Stimulated activated naive CD8-positive, alpha-beta T cell treated with anti-CD3 and anti-CD28 coated beads, Interleukin-15, amount 100 ng/mL, for 72 hours (primary cell): ENCODE results near the gene GOLIM4.

Source experiments
- ATAC-seq: fragments of 150-1000 bp; cut with Tn5 transposase; 2 replicates; pipeline ENCODE4 v1.10.0; 2021; ENCODE audit warnings: mild to moderate bottlenecking, moderate library complexity
- DNase-seq, 2 donors: peaks; one replicate each; pipeline ENCODE4 v3.0.0; 2021 to 2022
- H3K27ac Mint-ChIP-seq, 2 donors: one replicate each; pipeline ENCODE4 v1.8.0; 2022; ENCODE audit warnings: mild to moderate bottlenecking in 2 of 2, mixed read lengths in 2 of 2, moderate library complexity in 2 of 2
- H3K27me3 Mint-ChIP-seq: one replicate; pipeline ENCODE4 v1.8.0; 2022; ENCODE audit warnings: mixed read lengths
- H3K4me1 Mint-ChIP-seq: one replicate; pipeline ENCODE4 v1.8.0; 2022; ENCODE audit warnings: mild to moderate bottlenecking, mixed read lengths
- H3K4me3 Mint-ChIP-seq, 2 donors: one replicate each; pipeline ENCODE4 v1.8.0; 2022; ENCODE audit warnings: mild to moderate bottlenecking in 2 of 2, mixed read lengths in 2 of 2, moderate library complexity in 1 of 2
- H3K9me3 Mint-ChIP-seq, 2 donors: one replicate each; pipeline ENCODE4 v1.8.0; 2022; ENCODE audit warnings: mixed read lengths in 2 of 2

The GOLIM4 gene

GRCh38 chr3:168116279-168116678 lies 20.6 kb upstream of the GOLIM4 start:
- no peaks in the 10 kb centered on the region for H3K4me1 Mint-ChIP-seq
- DNase-seq (no peak), ATAC-seq (no peak)
- H3K27ac Mint-ChIP-seq, result no peak overlapping the region
- no peaks in the 10 kb centered on the region for H3K27me3 Mint-ChIP-seq
- no peak overlapping the region for H3K4me3 Mint-ChIP-seq
- no peaks in the 10 kb centered on the region for H3K9me3 Mint-ChIP-seq

- Mint-ChIP-seq H3K27me3 (no peaks in the 10 kb centered on the region), H3K27ac (no peak overlapping the region), H3K4me3 (no peak overlapping the region), H3K9me3 (no peaks in the 10 kb centered on the region), H3K4me1 (no peaks in the 10 kb centered on the region)
- ATAC-seq (no peak), DNase-seq (no peak)
These were observed 18.1 kb upstream of the GOLIM4 start for GRCh38 chr3:168113848-168114247.

GRCh38 chr3:168112894-168113293 lies 17.2 kb upstream of the GOLIM4 start:
- ATAC-seq, result no peak
- H3K9me3 Mint-ChIP-seq, result no peaks in the 10 kb centered on the region
- no peak for DNase-seq
- no peak overlapping the region for H3K27ac Mint-ChIP-seq
- no peaks in the 10 kb centered on the region for H3K27me3 Mint-ChIP-seq
- no peaks in the 10 kb centered on the region for H3K4me1 Mint-ChIP-seq
- no peak overlapping the region for H3K4me3 Mint-ChIP-seq

GRCh38 chr3:168104361-168104760 lies 8.6 kb upstream of the GOLIM4 start:
- Mint-ChIP-seq H3K4me1 (no peaks in the 10 kb centered on the region), H3K27ac (no peak overlapping the region), H3K9me3 (peaks cover 11 to 15% of the 10 kb centered on the region in 2 donors)

DNA sequence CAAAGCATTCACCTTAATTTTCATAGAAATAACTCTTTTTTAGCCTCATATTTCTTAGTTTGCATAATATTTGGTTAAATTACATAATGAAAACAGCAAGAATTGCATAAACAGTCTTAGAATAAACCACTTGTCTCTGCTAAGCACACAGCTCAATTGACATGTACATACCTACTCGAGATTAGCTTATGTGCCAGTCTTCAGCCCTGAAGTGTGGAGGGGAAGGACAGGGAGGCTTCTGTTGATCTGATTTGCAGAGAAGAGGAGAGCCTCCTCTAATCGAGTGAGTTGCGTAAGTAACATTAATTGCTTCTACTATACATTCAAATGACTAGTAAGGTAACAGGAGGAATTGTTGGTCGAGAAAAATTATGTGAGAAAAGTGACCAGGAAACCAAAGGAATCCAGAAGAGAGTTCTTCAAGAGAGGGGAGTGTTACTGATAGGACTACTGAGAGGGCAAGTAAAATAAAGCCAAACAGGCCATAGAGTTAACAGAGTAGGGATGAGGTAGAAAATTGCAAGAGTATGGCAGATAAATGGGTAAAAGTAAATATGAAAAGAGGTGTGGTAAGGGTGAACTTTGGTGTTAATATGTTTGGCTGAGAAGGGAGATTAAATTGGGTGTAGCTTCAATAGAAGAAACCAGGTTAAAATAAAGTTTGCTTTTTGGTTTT lies 7.1 kb upstream of the GOLIM4 start:
- H3K4me3 Mint-ChIP-seq, result no peak overlapping the region
- DNase-seq (no peak), ATAC-seq (no peak)
- no peaks in the 10 kb centered on the region for H3K4me1 Mint-ChIP-seq
- H3K27ac Mint-ChIP-seq, result no peak overlapping the region
- peaks cover 15% of the 10 kb centered on the region for H3K27me3 Mint-ChIP-seq
- H3K9me3 Mint-ChIP-seq, result peaks cover 11 to 15% of the 10 kb centered on the region in 2 donors

More at GRCh38 chr3:168104361-168104760, 8.6 kb upstream of the GOLIM4 start:
- Mint-ChIP-seq H3K27me3 (peaks cover 11% of the 10 kb centered on the region), H3K4me3 (no peak overlapping the region)
- ATAC-seq, result no peak
- no peak for DNase-seq

DNA sequence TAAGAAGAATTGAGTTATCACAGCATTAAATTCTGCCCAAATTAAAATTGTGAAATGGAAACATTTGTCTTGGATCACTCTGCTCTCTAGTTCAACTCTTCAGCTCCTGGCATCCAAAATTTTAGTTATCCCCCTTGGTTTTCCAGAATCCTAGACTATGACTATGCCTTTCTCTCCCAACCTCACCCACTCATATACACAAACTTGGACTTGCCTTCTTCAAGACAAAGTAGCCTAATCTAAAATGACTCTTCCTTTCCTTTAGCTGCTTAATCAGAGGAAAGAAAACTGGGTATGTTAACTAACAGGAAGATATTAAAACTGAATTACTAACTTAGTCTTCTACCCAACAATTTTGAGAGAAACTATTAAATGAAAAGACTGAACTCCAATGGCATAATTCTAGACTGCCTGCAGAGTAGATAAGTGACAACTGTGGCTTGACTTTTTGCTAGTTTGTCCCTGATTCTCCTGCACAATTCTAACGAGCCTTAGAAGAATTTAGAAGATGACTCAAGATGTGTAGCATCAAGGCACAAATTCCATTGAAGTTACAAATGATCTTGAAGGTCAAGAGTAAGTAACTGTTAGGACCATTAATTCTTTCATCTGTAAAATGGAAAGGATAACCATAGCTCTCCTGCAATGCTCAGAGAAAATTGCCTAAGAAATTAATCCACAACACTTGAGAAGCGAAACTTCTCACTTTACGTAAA lies 5.2 kb upstream of the GOLIM4 start:
- Mint-ChIP-seq H3K4me3 (no peak overlapping the region), H3K27me3 (peaks cover 25% of the 10 kb centered on the region), H3K4me1 (no peaks in the 10 kb centered on the region), H3K9me3 (peaks cover 3 to 5% of the 10 kb centered on the region in 2 donors), H3K27ac (peak overlapping the region in 1 of 2 donors; percentile 69)
- ATAC-seq, result no peak
- no peak for DNase-seq

DNA sequence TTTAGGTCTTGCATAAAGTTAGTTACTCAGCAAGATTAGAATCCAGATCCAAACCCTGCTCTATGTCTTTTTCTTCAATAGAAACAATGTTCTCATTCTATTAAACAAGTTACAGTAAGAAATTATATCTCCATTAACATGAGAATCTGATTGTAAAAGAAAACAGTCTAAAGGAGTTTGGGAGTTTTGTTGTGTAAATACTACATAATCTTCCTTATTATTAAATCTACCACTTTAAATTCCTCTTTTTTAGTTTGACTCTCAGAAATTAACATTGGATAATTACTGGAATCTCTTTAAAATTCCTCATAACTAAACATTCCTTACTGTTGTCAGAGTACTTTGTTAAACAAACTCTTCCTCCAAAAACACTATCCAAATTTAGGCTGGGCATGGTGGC lies 1.7 kb upstream of the GOLIM4 start:
- Mint-ChIP-seq H3K4me1 (peaks cover 6% of the 10 kb centered on the region), H3K27me3 (peaks cover 55% of the 10 kb centered on the region), H3K27ac (no peak overlapping the region), H3K9me3 (no peaks in the 10 kb centered on the region), H3K4me3 (no peak overlapping the region)
- DNase-seq (no peak), ATAC-seq (no peak)

DNA sequence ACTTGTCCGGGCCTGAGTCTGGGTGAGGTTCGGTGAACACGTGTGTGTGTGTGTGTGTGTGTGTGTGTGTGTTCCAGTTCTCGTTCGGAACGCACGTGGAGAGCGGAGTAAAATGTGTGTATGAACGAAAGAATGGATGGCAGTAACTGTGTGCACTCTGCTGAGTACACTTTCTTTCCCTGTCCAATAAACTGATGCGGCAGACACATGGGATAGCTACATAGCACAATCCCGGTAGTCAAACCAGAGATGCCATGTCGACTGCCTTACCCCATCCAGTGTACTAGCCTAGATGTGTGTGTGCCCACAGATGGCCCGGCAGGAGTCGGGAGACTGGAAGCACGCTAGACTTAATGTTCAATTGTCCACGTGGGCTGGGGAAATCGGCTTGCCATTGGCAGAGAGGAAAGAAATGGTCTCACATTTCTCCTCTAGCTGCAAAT lies 507 bp upstream of the GOLIM4 start:
- H3K27ac Mint-ChIP-seq, result peak overlapping the region in 1 of 2 donors; percentile 68
- no peaks in the 10 kb centered on the region for H3K9me3 Mint-ChIP-seq
- DNase-seq (no peak), ATAC-seq (no peak)
- H3K4me3 Mint-ChIP-seq, result peak overlapping the region; percentile 87 to 94
- peaks cover 6% of the 10 kb centered on the region for H3K4me1 Mint-ChIP-seq
- H3K27me3 Mint-ChIP-seq, result peaks cover 66% of the 10 kb centered on the region

GRCh38 chr3:168094877-168095610 lies 680 bp downstream of the GOLIM4 start:
- peaks cover 69% of the 10 kb centered on the region for H3K27me3 Mint-ChIP-seq
- H3K4me3 Mint-ChIP-seq, result peak overlapping the region; percentile 87 to 94
- H3K4me1 Mint-ChIP-seq, result peaks cover 6% of the 10 kb centered on the region
- ATAC-seq, result peak; percentile 69
- no peaks in the 10 kb centered on the region for H3K9me3 Mint-ChIP-seq
- no peak overlapping the region for H3K27ac Mint-ChIP-seq
- peak; percentile 52 to 61 for DNase-seq

GRCh38 chr3:168094580-168094876 lies 1.2 kb downstream of the GOLIM4 start:
- H3K27me3 Mint-ChIP-seq, result peaks cover 73% of the 10 kb centered on the region
- no peak for DNase-seq
- no peak for ATAC-seq
- peaks cover 6% of the 10 kb centered on the region for H3K4me1 Mint-ChIP-seq
- H3K27ac Mint-ChIP-seq, result peak overlapping the region in 1 of 2 donors; percentile 72
- H3K9me3 Mint-ChIP-seq, result no peaks in the 10 kb centered on the region
- H3K4me3 Mint-ChIP-seq, result peak overlapping the region; percentile 77 to 94

DNA sequence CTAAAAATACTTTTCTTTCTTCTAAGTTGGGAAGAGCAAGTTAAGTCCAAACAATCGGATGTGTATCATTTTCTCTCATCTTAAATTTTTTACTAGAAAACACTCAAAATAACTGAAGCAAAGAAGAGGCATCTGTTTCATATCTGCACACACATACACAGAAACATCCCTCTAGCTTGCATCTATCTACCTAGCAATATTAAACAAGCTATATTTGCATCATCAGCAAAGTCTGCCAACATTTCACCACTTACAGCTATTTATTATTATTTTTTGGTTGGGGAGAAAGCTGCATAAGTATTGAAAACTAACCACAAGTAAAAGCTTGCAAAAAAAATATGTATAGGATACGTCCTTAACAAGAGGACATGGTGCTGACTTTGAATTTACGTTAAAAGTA lies 1.9 kb downstream of the GOLIM4 start:
- peaks cover 8% of the 10 kb centered on the region for H3K4me1 Mint-ChIP-seq
- H3K4me3 Mint-ChIP-seq, result peak overlapping the region in 1 of 2 donors; percentile 19
- H3K27ac Mint-ChIP-seq, result no peak overlapping the region
- no peak for ATAC-seq
- no peaks in the 10 kb centered on the region for H3K9me3 Mint-ChIP-seq
- DNase-seq, result no peak
- H3K27me3 Mint-ChIP-seq, result peaks cover 73% of the 10 kb centered on the region

DNA sequence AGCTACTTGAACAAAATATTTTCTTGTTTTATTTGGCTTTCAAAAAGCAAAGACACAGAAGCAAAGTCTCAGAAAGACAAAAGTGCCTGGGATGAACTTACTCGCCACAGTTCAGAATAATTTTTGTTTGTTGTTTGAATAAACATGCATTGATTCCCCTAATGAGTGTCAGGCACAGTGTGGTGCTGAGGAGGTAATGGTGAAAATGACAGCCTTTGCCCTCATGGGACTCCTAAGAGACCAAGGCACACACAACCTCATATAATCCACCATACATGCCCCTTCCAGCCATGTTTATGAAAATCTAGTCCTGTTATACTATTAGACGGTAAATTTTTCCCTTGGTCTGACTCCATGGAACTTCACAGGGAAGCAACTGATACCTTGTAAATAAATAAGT lies 2.5 kb downstream of the GOLIM4 start:
- Mint-ChIP-seq H3K9me3 (no peaks in the 10 kb centered on the region), H3K4me1 (peaks cover 13% of the 10 kb centered on the region), H3K27me3 (peaks cover 79% of the 10 kb centered on the region), H3K27ac (no peak overlapping the region), H3K4me3 (no peak overlapping the region)
- ATAC-seq (no peak), DNase-seq (no peak)

DNA sequence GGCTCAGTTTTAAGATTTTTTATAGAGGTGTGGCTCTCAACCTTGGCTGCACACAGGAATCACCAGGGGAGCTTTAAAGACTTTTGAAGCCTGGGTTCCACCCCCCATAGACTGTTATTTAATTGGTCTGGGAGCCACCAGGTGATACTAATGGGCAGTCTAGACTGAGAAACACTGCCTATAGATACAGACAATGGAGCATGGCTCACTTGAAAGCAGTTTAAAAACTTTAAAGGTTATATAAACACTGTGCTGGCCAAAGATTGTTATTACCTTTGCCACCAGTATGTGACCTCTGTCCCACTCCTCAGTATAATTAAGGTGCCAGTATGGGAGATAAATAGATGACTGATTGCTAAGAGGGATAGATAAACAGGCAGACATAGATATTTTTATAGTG lies 3.8 kb downstream of the GOLIM4 start:
- no peak for DNase-seq
- Mint-ChIP-seq H3K4me3 (no peak overlapping the region), H3K27ac (no peak overlapping the region), H3K9me3 (no peaks in the 10 kb centered on the region), H3K4me1 (peaks cover 14% of the 10 kb centered on the region), H3K27me3 (peaks cover 80% of the 10 kb centered on the region)
- ATAC-seq, result no peak

DNA sequence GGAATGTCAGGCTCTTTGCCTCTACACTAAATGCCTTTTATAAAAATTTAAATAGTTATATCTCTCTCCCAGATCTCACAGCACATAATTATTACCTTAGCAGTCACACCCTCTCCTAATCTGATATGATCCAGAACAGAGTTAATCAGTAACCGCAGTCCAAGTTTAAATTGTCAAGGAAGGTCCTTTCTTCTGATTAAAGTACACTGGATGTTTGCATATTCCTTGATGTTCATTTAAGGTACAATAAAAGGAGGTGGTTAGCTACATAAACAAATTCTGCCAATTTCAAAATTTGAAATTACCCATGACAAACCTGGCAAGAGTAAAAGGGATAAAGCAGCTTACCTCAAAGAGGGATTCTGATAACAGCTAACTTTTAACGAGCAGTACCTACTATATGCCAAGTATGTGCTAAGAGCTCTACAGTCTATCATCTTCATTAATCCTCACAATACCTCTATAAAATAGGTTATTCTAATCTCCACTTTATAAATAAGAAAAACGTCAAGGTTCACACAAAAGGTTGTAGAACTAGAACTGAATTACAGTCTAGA lies 4.3 kb downstream of the GOLIM4 start:
- Mint-ChIP-seq H3K4me3 (no peak overlapping the region), H3K9me3 (no peaks in the 10 kb centered on the region), H3K27me3 (peaks cover 75% of the 10 kb centered on the region), H3K4me1 (peaks cover 14% of the 10 kb centered on the region), H3K27ac (no peak overlapping the region)
- ATAC-seq (no peak), DNase-seq (no peak)

GRCh38 chr3:168090306-168091085 lies 5.2 kb downstream of the GOLIM4 start:
- H3K4me3 Mint-ChIP-seq, result no peak overlapping the region
- peak overlapping the region in 1 of 2 donors; percentile 94 for H3K27ac Mint-ChIP-seq
- no peaks in the 10 kb centered on the region for H3K9me3 Mint-ChIP-seq
- DNase-seq, result no peak
- peaks cover 66% of the 10 kb centered on the region for H3K27me3 Mint-ChIP-seq
- ATAC-seq, result no peak
- H3K4me1 Mint-ChIP-seq, result peaks cover 14% of the 10 kb centered on the region
